K562 (cell line): ENCODE measurements around the gene FOXM1. TPM values are rescaled to one million over a fixed set of nuclear protein-coding genes. Genes with fewer than 3 reads are reported as not detected.

Experiments used
- ATAC-seq: fragments of 200-7000 bp; cut with Tn5 transposase; 3 replicates; pipeline ENCODE4 v1.9.1; 2020; ENCODE audit warnings: moderate library complexity
- BruUV-seq: library from RNA; stranded (reverse); fragments of 400-500 nt; replicated peaks from 2 replicates; lab custom pipeline; 2021; lab: Mats Ljungman, UMichigan
- CTCF ChIA-PET: fragments of 300-600 bp; formaldehyde crosslinking; extraction: SDS; loops from one replicate; lab custom pipeline; 2021; ENCODE audit warnings: low intra/inter-chr PET ratio; lab: Yijun Ruan, JAX
- POLR2A ChIA-PET: fragments of 300-600, 350-650 bp; sonication (Branson Sonifier 250); formaldehyde crosslinking; extraction: SDS; loops from one replicate; lab custom pipeline; 2021; ENCODE audit warnings: antibody characterized with exemption, inconsistent platforms; lab: Yijun Ruan, JAX
- DNase-seq, 4 experiments: peaks; one replicate each; pipeline versions ENCODE4 v3.0.0 to v3.0.0-alpha.2; 2011 to 2018; ENCODE audit warnings: low spot score in 3 of 4, mixed read lengths in 3 of 4; ENCODE audit errors: extremely low read depth in 1 of 4
- FAIRE-seq: peaks from 2 replicates; lab custom pipeline; 2011; peaks lifted over from hg19 to GRCh38; lab: Jason Lieb, UNC
- H2AFZ ChIP-seq: 2 replicates; pipeline ENCODE4 v1.6.0; 2011; ENCODE audit warnings: low read depth, low read length, control low read depth, inconsistent platforms
- H3K27ac ChIP-seq: fragments of 200-600 bp; 3 replicates; pipeline ENCODE4 v1.8.0; 2011; ENCODE audit warnings: low read depth, mild to moderate bottlenecking, control low read depth, inconsistent platforms, low read length, moderate library complexity, mixed read lengths; ENCODE audit errors: extremely low read depth
- H3K27me3 ChIP-seq, 2 experiments: fragments of 300-600 bp in 1 of 2; 2 replicates in 1 of 2; 3 replicates in 1 of 2; pipeline versions ENCODE4 v1.6.0 to v1.8.0; 2011; ENCODE audit warnings: inconsistent platforms in 2 of 2, low read length in 2 of 2, mild to moderate bottlenecking in 1 of 2, mixed read lengths in 1 of 2, moderate library complexity in 1 of 2; ENCODE audit not compliant: control insufficient read depth in 2 of 2, insufficient read depth in 2 of 2
- H3K36me3 ChIP-seq: fragments of 300-600 bp; 3 replicates; pipeline ENCODE4 v1.8.0; 2011; ENCODE audit warnings: mild to moderate bottlenecking, low read length, inconsistent platforms; ENCODE audit not compliant: control insufficient read depth, insufficient read depth
- H3K4me1 ChIP-seq, 2 experiments: fragments of 200-600 bp in 1 of 2; replicated peaks in 1 of 2; 2 replicates in 1 of 2; 3 replicates in 1 of 2; pipeline versions ENCODE4 v1.5.1 to v1.8.0; 2011; ENCODE audit warnings: inconsistent platforms in 2 of 2, low read length in 2 of 2, mild to moderate bottlenecking in 1 of 2, mixed read lengths in 1 of 2, moderate library complexity in 1 of 2; ENCODE audit not compliant: control insufficient read depth in 2 of 2, insufficient read depth in 2 of 2
- H3K4me2 ChIP-seq: 2 replicates; pipeline ENCODE4 v1.6.1; 2011; ENCODE audit warnings: low read length, control low read depth, inconsistent platforms, mixed read lengths; ENCODE audit not compliant: insufficient read depth
- H3K4me3 ChIP-seq: fragments of 200-600 bp; sonication (generic), shearing (Covaris generic); 2 replicates; pipeline ENCODE4 v1.5.1; 2016; ENCODE audit warnings: control low read depth, inconsistent platforms
- H3K79me2 ChIP-seq: fragments of 200-600 bp; 3 replicates; pipeline ENCODE4 v1.8.0; 2011; ENCODE audit warnings: low read length, inconsistent platforms; ENCODE audit not compliant: control insufficient read depth, insufficient read depth
- H3K9ac ChIP-seq, 2 experiments: 2 replicates each; pipeline versions ENCODE4 v1.6.0 to v1.6.1; 2011; ENCODE audit warnings: low read depth in 2 of 2, low read length in 2 of 2, control low read depth in 1 of 2, inconsistent platforms in 1 of 2, mild to moderate bottlenecking in 1 of 2, mixed read lengths in 1 of 2; ENCODE audit not compliant: insufficient read depth in 1 of 2
- H3K9me1 ChIP-seq: one replicate; pipeline ENCODE4 v1.6.0; 2011; ENCODE audit warnings: inconsistent platforms, mild to moderate bottlenecking, low read length, moderate library complexity; ENCODE audit not compliant: control insufficient read depth, insufficient read depth
- H3K9me3 ChIP-seq: replicated peaks from 2 replicates; pipeline ENCODE4 v1.5.1; 2011; ENCODE audit warnings: low read depth, low read length, inconsistent platforms; ENCODE audit not compliant: control insufficient read depth, insufficient read depth
- H4K20me1 ChIP-seq: replicated peaks from 2 replicates; pipeline ENCODE4 v1.6.1; 2011; ENCODE audit warnings: low read length, inconsistent platforms, mixed read lengths; ENCODE audit not compliant: control insufficient read depth, insufficient read depth
- ARID3A ChIP-seq: IDR thresholded peaks from 2 replicates; pipeline ENCODE4 v1.6.1; 2012; ENCODE audit warnings: low read depth, low read length, improper control_type of control experiment, borderline replicate concordance
- BRF1 ChIP-seq: IDR thresholded peaks from 3 replicates; pipeline ENCODE4 v1.6.1; 2011; ENCODE audit warnings: borderline replicate concordance, mild to moderate bottlenecking; ENCODE audit not compliant: insufficient read length; ENCODE audit errors: extremely low read depth
- ELF2 ChIP-seq: fragments of 250-450 bp; sonication (Bioruptor Pico); IDR thresholded peaks from 2 replicates; pipeline ENCODE4 v1.5.0; 2021; ENCODE audit warnings: mild to moderate bottlenecking
- FOXJ3 ChIP-seq: sonication (generic); formaldehyde crosslinking; IDR thresholded peaks from 2 replicates; pipeline ENCODE4 v1.4.0; 2020; ENCODE audit warnings: mild to moderate bottlenecking, missing genetic modification reagents
- TCF7 ChIP-seq: sonication (generic); IDR thresholded peaks from 2 replicates; pipeline ENCODE4 v1.6.1; 2016; ENCODE audit warnings: antibody characterized with exemption, borderline replicate concordance
- ZBTB49 ChIP-seq: sonication (generic); formaldehyde crosslinking; IDR thresholded peaks from 2 replicates; pipeline ENCODE4 v1.8.0; 2022; ENCODE audit warnings: missing genetic modification reagents, mild to moderate bottlenecking, borderline replicate concordance
- WGBS: fragments of 100-300 bp; shearing (Covaris generic); methylation state at CpG from one replicate; pipeline ENCODE4 v1.1.6; 2016; ENCODE audit warnings: low coverage, mixed read lengths; ENCODE audit not compliant: insufficient coverage; ENCODE audit errors: missing lambda C conversion rate; 5-methylcytosine and 5-hydroxymethylcytosine counted together
- in situ Hi-C: fragments of 300-500 bp; cut with MboI; formaldehyde crosslinking; loops from 4 replicates; pipeline ENCODE4 v1.15.0; 2018; ENCODE audit warnings: inconsistent platforms, mixed read lengths
- intact Hi-C: fragments of 100-400 bp; cut with micrococcal nuclease; formaldehyde crosslinking; loops from 2 replicates; pipeline ENCODE4 v1.14.2; 2022
- polyA plus RNA-seq, 8 experiments: library from polyadenylated mRNA; depleted of rRNA in 4 of 8; stranded (reverse) in 5 of 8; unstranded in 3 of 8; fragments of >200 nt; fragmentation: Nextera tagmentation in 2 of 8; fragmentation: Illumina TruSeq in 1 of 8; extraction: Ambion mirVana in 2 of 8; extraction: Trizol in 1 of 8; gene quantifications; 2 replicates each; pipeline versions ENCODE4 v1.2.1 to v1.2.3, GENCODE V29; 2011 to 2014; ENCODE audit warnings: inconsistent platforms in 1 of 8, missing spikeins in 1 of 8
- total RNA-seq, 7 experiments: library from RNA; depleted of rRNA in 6 of 7; stranded (reverse); fragments of >200 nt in 6 of 7; fragmentation: Illumina TruSeq in 2 of 7; extraction: Trizol in 2 of 7; gene quantifications; 2 replicates each; pipeline versions ENCODE4 v1.2.1 to v1.2.3, GENCODE V29; 2011 to 2021; ENCODE audit warnings: low replicate concordance in 1 of 7

Gene FOXM1
- total and polyA plus RNA-seq, 9 of the 15 experiments (the other 6 are each of a cell fraction or from before 2014, with no cell fraction given): 8.9 to 46.9 (median 17.2) TPM

GRCh38 chr12:2819810-2820209 is 57.2 kb downstream of the FOXM1 start:
- H3K27ac ChIP-seq: no peak overlapping the region
- no peaks in the 10 kb centered on the region for H3K27me3 ChIP-seq
- ChIA-PET CTCF (no interaction called here), POLR2A (interaction anchor here (0.5 kb wide), 1 partner anchor 14 kb away, joined by 4 read pairs; no protein-coding TSS in a partner anchor)
- no peaks in the 10 kb centered on the region for H3K9me3 ChIP-seq
- no TSS peak for BruUV-seq
- TF ChIP-seq BRF1: no peak
- no peak for TF ChIP-seq FOXJ3
- no peak for TF ChIP-seq ARID3A
- no peak for TF ChIP-seq TCF7
- no peak for TF ChIP-seq ELF2 (CRISPR knock-in tag)
- TF ChIP-seq ZBTB49 (CRISPR knock-in tag): no peak
- intact Hi-C loops (no loop called here), in situ Hi-C loops (no loop called here)
- H3K4me2 ChIP-seq: no peak overlapping the region
- H4K20me1 ChIP-seq: no peaks in the 10 kb centered on the region
- no peak for ATAC-seq
- H3K9me1 ChIP-seq: no peaks in the 10 kb centered on the region
- 84% methylated on average over 12 of the region's 15 CpGs for WGBS
- no peak for DNase-seq
- no peak overlapping the region for H3K9ac ChIP-seq
- no peaks in the 10 kb centered on the region; the same call in 2 of the 3 replicates for H3K79me2 ChIP-seq
- H3K4me3 ChIP-seq: no peak overlapping the region
- no peaks in the 10 kb centered on the region for H3K4me1 ChIP-seq
- no peak overlapping the region for H2AFZ ChIP-seq
- peaks cover 64% of the 10 kb centered on the region; the same call in 2 of the 3 replicates for H3K36me3 ChIP-seq
- no peak for FAIRE-seq
